SK-N-SH treated with all-trans-retinoic acid at 6 μM for 48 hours (cell line): ENCODE measurements around the gene CPEB1.

Experiments used
- ATAC-seq: fragments of 200-7000 bp; cut with Tn5 transposase; 3 replicates; pipeline ENCODE4 v1.9.1; 2020; ENCODE audit warnings: mild to moderate bottlenecking, moderate library complexity
- ARNTL ChIP-seq: fragments of 450-650 bp; formaldehyde crosslinking; IDR thresholded peaks from 2 replicates; pipeline ENCODE4 v1.5.0; 2020; ENCODE audit warnings: low read depth, mild to moderate bottlenecking, moderate library complexity, borderline replicate concordance
- BACH2 ChIP-seq: fragments of 250-450 bp; sonication (Bioruptor Pico); IDR thresholded peaks from 2 replicates; pipeline ENCODE4 v1.9.0; 2021; ENCODE audit warnings: mild to moderate bottlenecking, borderline replicate concordance
- CSDC2 ChIP-seq: fragments of 250-450 bp; sonication (Bioruptor Pico); IDR thresholded peaks from 2 replicates; pipeline ENCODE4 v1.5.0; 2020; ENCODE audit warnings: mild to moderate bottlenecking, moderate library complexity
- CSRNP3 ChIP-seq: fragments of 250-450 bp; sonication (Bioruptor Pico); IDR thresholded peaks from 2 replicates; pipeline ENCODE4 v1.5.1; 2021; ENCODE audit warnings: mild to moderate bottlenecking, moderate library complexity
- ESRRG ChIP-seq: fragments of 250-450 bp; sonication (Bioruptor Pico); IDR thresholded peaks from 2 replicates; pipeline ENCODE4 v1.6.1; 2021; ENCODE audit warnings: mild to moderate bottlenecking
- GLIS3 ChIP-seq: fragments of 250-450 bp; sonication (Bioruptor Pico); IDR thresholded peaks from 2 replicates; pipeline ENCODE4 v1.5.0; 2020; ENCODE audit warnings: mild to moderate bottlenecking, moderate library complexity
- ISL1 ChIP-seq: fragments of 250-450 bp; sonication (Bioruptor Pico); IDR thresholded peaks from 2 replicates; pipeline ENCODE4 v2.1.2; 2022; ENCODE audit warnings: mild to moderate bottlenecking, moderate library complexity
- POU6F1 ChIP-seq: fragments of 250-450 bp; sonication (Bioruptor Pico); IDR thresholded peaks from 2 replicates; pipeline ENCODE4 v1.8.0; 2021; ENCODE audit warnings: low read depth, mild to moderate bottlenecking, moderate library complexity, borderline replicate concordance
- PPARA ChIP-seq: fragments of 250-450 bp; sonication (Bioruptor Pico); IDR thresholded peaks from 2 replicates; pipeline ENCODE4 v1.5.0; 2020; ENCODE audit warnings: mild to moderate bottlenecking, borderline replicate concordance
- RARB ChIP-seq: fragments of 250-450 bp; sonication (Bioruptor Pico); IDR thresholded peaks from 2 replicates; pipeline ENCODE4 v1.8.0; 2021; ENCODE audit warnings: mild to moderate bottlenecking, moderate library complexity
- SNAI2 ChIP-seq: fragments of 250-450 bp; sonication (Bioruptor Pico); IDR thresholded peaks from 2 replicates; pipeline ENCODE4 v1.5.0; 2020; ENCODE audit warnings: mild to moderate bottlenecking, moderate library complexity
- TCF4 ChIP-seq: fragments of 250-450 bp; sonication (Bioruptor Pico); IDR thresholded peaks from 2 replicates; pipeline ENCODE4 v1.8.0; 2021; ENCODE audit warnings: mild to moderate bottlenecking, moderate library complexity, borderline replicate concordance
- TSHZ2 ChIP-seq: fragments of 250-450 bp; sonication (Bioruptor Pico); IDR thresholded peaks from 2 replicates; pipeline ENCODE4 v1.5.0; 2020; ENCODE audit warnings: mild to moderate bottlenecking, moderate library complexity
- ZC3H10 ChIP-seq: fragments of 250-450 bp; sonication (Bioruptor Pico); IDR thresholded peaks from 2 replicates; pipeline ENCODE4 v1.5.1; 2021; ENCODE audit warnings: mild to moderate bottlenecking, moderate library complexity
- ZFP30 ChIP-seq: fragments of 450-650 bp; formaldehyde crosslinking; IDR thresholded peaks from 2 replicates; pipeline ENCODE4 v1.5.0; 2022; ENCODE audit warnings: mild to moderate bottlenecking, moderate library complexity
- ZNF565 ChIP-seq: fragments of 450-650 bp; formaldehyde crosslinking; conservative IDR thresholded peaks from 2 replicates; pipeline ENCODE4 v1.5.0; 2020; ENCODE audit warnings: low read depth, mild to moderate bottlenecking, moderate library complexity
- ZNF70 ChIP-seq: fragments of 450-650 bp; formaldehyde crosslinking; IDR thresholded peaks from 2 replicates; pipeline ENCODE4 v1.5.0; 2020; ENCODE audit warnings: mild to moderate bottlenecking, moderate library complexity
- ZNF8 ChIP-seq: fragments of 450-650 bp; formaldehyde crosslinking; IDR thresholded peaks from 2 replicates; pipeline ENCODE4 v1.5.0; 2020; ENCODE audit warnings: mild to moderate bottlenecking, moderate library complexity
- TF ChIP-seq, protein P1 (sequence below): fragments of 250-450 bp; sonication (Bioruptor Pico); IDR thresholded peaks from 2 replicates; pipeline ENCODE4 v1.8.0; 2020; ENCODE audit warnings: mild to moderate bottlenecking, moderate library complexity, borderline replicate concordance

Gene CPEB1

GRCh38 chr15:82537351-82537908, 109.7 kb downstream of the CPEB1 start (continued):
- TF ChIP-seq TSHZ2 (CRISPR knock-in tag) (no peak), ZFP30 (CRISPR knock-in tag) (no peak)

- no peak for TF ChIP-seq ZNF70
- TF ChIP-seq ZFP30 (CRISPR knock-in tag) = no peak
- no peak for TF ChIP-seq CSRNP3
- TF ChIP-seq ESRRG = no peak
- TF ChIP-seq SNAI2 (CRISPR knock-in tag) = no peak
- no peak for TF ChIP-seq ZNF565 (CRISPR knock-in tag)
- TF ChIP-seq TCF4 (CRISPR knock-in tag) = no peak
- TF ChIP-seq RARB (CRISPR knock-in tag) = no peak
- TF ChIP-seq ARNTL (CRISPR knock-in tag) = no peak
- no peak for TF ChIP-seq PPARA (CRISPR knock-in tag)
- no peak for TF ChIP-seq BACH2
- no peak for TF ChIP-seq POU6F1 (CRISPR knock-in tag)
- no peak for TF ChIP-seq CSDC2
- TF ChIP-seq ISL1 (CRISPR knock-in tag) = no peak
- no peak for TF ChIP-seq TSHZ2 (CRISPR knock-in tag)
- no peak for TF ChIP-seq GLIS3
- no peak for ATAC-seq
These were observed 110.5 kb downstream of the CPEB1 start for GRCh38 chr15:82536409-82537350.

DNA sequence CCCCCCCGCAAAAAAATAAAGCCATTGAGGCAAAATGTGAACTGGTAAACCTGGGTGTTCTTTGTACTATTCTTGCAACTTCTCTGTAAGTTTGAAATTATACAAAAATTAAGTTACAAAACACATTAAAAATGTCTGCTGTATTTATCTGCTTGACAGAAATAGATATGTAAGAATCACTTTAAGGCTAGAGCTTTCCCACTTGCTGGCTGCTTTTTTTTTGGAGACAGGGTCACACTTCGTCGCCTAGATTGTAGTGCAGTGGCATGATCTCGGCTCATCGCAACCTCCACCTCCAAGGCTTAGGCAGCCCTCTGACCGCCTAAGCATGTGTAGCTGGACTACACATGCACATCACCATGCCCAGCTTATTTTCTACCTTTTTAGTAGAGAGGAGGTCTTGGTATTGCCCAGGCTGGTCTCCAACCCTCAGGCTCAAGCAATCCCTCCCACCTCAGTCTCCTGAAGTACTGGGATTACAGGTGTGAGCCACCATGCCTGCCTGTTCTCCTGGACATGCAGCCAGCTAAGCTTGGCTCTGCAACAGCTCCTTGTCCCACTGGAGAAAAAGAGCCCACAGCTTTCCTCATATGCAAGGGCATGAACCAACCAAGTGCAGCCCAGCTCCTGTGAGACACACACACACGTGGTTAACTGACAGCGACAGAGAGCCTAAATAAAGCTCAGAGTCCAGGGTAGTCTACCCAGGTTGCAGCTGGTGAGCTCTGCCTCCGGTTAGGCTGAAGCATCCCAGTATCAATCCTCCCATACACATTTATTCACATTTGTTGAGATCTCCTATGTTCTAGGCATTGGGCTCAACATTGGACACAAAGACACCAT, 111.4 kb downstream of the CPEB1 start:
- ATAC-seq = no peak
- TF ChIP-seq ZNF8 (CRISPR knock-in tag) (no peak), GLIS3 (peak; percentile 15; the same call in 1 of the 2 replicates), ZNF565 (CRISPR knock-in tag) (no peak), TSHZ2 (CRISPR knock-in tag) (no peak), ZC3H10 (0 out of 2 replicates have a peak, but pooled peaks have one; percentile 33), RARB (CRISPR knock-in tag) (no peak), ARNTL (CRISPR knock-in tag) (no peak), PPARA (CRISPR knock-in tag) (no peak), TCF4 (CRISPR knock-in tag) (no peak), SNAI2 (CRISPR knock-in tag) (no peak), ZFP30 (CRISPR knock-in tag) (no peak), BACH2 (no peak), ISL1 (CRISPR knock-in tag) (no peak), ZNF70 (no peak)
- TF ChIP-seq, protein P1, sequence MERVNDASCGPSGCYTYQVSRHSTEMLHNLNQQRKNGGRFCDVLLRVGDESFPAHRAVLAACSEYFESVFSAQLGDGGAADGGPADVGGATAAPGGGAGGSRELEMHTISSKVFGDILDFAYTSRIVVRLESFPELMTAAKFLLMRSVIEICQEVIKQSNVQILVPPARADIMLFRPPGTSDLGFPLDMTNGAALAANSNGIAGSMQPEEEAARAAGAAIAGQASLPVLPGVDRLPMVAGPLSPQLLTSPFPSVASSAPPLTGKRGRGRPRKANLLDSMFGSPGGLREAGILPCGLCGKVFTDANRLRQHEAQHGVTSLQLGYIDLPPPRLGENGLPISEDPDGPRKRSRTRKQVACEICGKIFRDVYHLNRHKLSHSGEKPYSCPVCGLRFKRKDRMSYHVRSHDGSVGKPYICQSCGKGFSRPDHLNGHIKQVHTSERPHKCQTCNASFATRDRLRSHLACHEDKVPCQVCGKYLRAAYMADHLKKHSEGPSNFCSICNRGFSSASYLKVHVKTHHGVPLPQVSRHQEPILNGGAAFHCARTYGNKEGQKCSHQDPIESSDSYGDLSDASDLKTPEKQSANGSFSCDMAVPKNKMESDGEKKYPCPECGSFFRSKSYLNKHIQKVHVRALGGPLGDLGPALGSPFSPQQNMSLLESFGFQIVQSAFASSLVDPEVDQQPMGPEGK = peak; percentile 42; the same call in 1 of the 2 replicates
